Peyer's patch (tissue), 4 donors: ENCODE data around the gene RNF5. TPM values are rescaled to one million over a fixed set of nuclear protein-coding genes. Genes with fewer than 3 reads are reported as not detected.

Experiments
- DNase-seq, 3 donors: peaks; one replicate each; pipeline ENCODE4 v3.0.0-alpha.2; 2017 to 2019
- H3K27ac ChIP-seq, 4 donors: fragments of 200-600 bp; sonication (generic); one replicate each; pipeline ENCODE4 v1.5.1; 2016 to 2019
- H3K27me3 ChIP-seq, 2 donors: fragments of 200-600 bp; sonication (generic); one replicate each; pipeline ENCODE4 v1.5.1; 2019
- H3K36me3 ChIP-seq, 3 donors: fragments of 200-600 bp; sonication (generic); one replicate each; pipeline ENCODE4 v1.5.1; 2016 to 2019
- H3K4me1 ChIP-seq, 4 donors: fragments of 200-600 bp; sonication (generic); one replicate each; pipeline ENCODE4 v1.5.1; 2016 to 2019
- H3K4me3 ChIP-seq, 4 donors: fragments of 200-600 bp; sonication (generic); 1 replicate in 3 of 4; 2 replicates in 1 of 4; pipeline ENCODE4 v1.5.1; 2016 to 2019; ENCODE audit warnings: mild to moderate bottlenecking in 1 of 4
- H3K9me3 ChIP-seq, 4 donors: fragments of 200-600 bp; sonication (generic); one replicate each; pipeline ENCODE4 v1.5.1; 2016 to 2019; ENCODE audit warnings: mild to moderate bottlenecking in 1 of 4
- POLR2A ChIP-seq, 2 donors: fragments of 450-650 bp; IDR thresholded peaks; one replicate each; pipeline ENCODE4 v1.5.1; 2017; ENCODE audit warnings: antibody characterized with exemption in 2 of 2, mild to moderate bottlenecking in 2 of 2, moderate library complexity in 2 of 2
- total RNA-seq, 4 donors: library from RNA; depleted of rRNA; stranded (reverse); fragments of >200 nt; gene quantifications; one replicate each; pipeline ENCODE4 v1.1.0, GENCODE V29; 2016
- TF ChIP-seq, protein P1 (sequence below), 6 experiments: fragments of 450-650 bp in 4 of 6; fragments of 200-600 bp in 2 of 6; sonication (generic) in 1 of 6; IDR thresholded peaks; one replicate each; pipeline ENCODE4 v1.5.1; 2017 to 2019; ENCODE audit warnings: antibody characterized with exemption in 6 of 6, mild to moderate bottlenecking in 3 of 6, moderate library complexity in 1 of 6

Gene RNF5
- total RNA-seq, 4 donors from 2014 or later = 84.2 to 199 (median 115) TPM

DNA sequence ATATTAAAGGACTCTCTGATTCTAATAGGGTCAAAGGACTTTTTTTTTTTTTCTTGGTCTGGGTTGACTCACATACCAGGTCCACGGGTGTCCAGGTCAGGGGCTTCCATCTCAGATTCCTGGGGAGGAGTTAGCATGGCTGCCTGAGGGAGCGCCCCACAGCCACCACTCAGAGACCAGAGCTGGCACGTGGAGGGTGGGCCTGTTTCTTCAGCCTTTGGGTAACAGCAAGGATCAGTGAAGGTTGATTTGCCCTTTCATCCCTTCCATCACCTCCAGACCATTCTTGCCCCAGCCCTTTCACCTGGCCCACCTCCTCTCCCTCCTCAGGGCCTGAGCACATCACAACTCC lies 20.1 kb downstream of the RNF5 start:
- TF ChIP-seq POLR2A (IDR thresholded peaks at IDR 0.05) = no peak
- TF ChIP-seq, protein P1, sequence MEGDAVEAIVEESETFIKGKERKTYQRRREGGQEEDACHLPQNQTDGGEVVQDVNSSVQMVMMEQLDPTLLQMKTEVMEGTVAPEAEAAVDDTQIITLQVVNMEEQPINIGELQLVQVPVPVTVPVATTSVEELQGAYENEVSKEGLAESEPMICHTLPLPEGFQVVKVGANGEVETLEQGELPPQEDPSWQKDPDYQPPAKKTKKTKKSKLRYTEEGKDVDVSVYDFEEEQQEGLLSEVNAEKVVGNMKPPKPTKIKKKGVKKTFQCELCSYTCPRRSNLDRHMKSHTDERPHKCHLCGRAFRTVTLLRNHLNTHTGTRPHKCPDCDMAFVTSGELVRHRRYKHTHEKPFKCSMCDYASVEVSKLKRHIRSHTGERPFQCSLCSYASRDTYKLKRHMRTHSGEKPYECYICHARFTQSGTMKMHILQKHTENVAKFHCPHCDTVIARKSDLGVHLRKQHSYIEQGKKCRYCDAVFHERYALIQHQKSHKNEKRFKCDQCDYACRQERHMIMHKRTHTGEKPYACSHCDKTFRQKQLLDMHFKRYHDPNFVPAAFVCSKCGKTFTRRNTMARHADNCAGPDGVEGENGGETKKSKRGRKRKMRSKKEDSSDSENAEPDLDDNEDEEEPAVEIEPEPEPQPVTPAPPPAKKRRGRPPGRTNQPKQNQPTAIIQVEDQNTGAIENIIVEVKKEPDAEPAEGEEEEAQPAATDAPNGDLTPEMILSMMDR (IDR thresholded peaks at IDR 0.05) = no peak
- H3K4me3 ChIP-seq = no peak overlapping the region
- H3K4me1 ChIP-seq = peaks cover 1 to 17% (median 3%) of the 10 kb centered on the region in 4 donors
- H3K27me3 ChIP-seq = no peaks in the 10 kb centered on the region
- H3K9me3 ChIP-seq = no peaks in the 10 kb centered on the region
- DNase-seq = no peak
- no peaks in the 10 kb centered on the region for H3K36me3 ChIP-seq
- H3K27ac ChIP-seq = no peak overlapping the region

DNA sequence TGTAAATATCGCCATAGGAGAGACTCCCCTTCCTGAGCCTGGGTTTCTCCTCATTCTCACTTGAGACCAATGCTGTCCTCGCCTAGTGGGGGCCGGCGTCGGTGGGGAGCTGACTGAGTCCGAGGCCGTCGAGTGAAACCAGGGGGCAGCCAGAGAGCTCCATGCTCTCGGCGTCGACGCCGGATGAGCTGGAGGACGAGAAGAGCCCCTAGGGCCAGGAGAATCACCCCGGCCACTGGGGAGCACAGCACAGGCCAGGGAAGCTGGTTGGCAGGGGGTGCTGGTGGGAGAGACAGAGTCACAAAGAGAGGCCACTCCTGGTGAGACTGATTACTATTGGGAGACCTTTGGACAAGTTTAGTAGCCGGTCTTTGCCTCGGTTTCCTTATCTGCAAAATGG lies 20.7 kb downstream of the RNF5 start:
- no peak for TF ChIP-seq POLR2A (IDR thresholded peaks at IDR 0.05)
- TF ChIP-seq, protein P1 (IDR thresholded peaks at IDR 0.05) = no peak
- no peaks in the 10 kb centered on the region for H3K36me3 ChIP-seq
- no peak for DNase-seq
- H3K4me3 ChIP-seq = no peak overlapping the region
- H3K9me3 ChIP-seq = no peaks in the 10 kb centered on the region
- peaks cover 0 to 17% (median 2%) of the 10 kb centered on the region in 4 donors for H3K4me1 ChIP-seq
- H3K27ac ChIP-seq = no peak overlapping the region
- H3K27me3 ChIP-seq = no peaks in the 10 kb centered on the region

DNA sequence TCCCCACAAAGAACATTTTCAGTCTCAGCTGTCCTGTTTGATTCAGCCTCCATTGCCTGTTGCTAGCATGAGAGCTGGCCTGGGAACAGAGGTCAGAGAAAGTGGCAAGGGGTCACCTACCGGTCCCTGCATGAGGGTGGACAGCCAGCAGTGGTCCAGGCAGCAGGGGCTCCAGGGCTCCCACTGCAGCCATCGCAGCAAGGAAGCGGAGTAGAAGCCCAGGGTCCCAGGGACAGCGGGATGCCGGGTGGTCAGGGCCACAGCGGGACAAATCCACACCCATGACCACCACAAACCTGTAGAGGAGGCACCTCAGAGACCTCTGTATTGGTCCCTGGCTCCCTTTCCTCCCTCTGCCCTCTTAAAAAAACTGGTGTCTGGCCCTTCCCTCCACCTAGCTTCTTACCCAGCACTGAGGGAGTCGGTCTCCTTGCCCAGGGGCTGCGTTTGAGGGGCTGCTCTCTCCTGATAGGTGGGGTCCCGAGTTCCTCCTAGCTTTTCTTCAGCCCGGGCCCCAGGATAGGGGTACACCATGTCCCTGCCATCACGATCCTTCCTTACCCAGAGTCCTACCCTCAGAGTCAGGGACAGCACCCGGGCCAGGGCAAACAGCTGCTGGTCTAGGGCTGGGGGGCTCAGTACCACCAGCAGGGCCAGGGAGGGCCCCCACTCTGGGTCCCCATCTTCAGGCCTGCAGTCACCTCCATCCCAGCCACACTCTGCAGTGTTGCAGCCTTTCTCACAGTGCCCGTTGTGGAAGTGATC lies 22.7 kb downstream of the RNF5 start:
- no peaks in the 10 kb centered on the region for H3K9me3 ChIP-seq
- no peaks in the 10 kb centered on the region for H3K36me3 ChIP-seq
- no peak for DNase-seq
- no peak overlapping the region for H3K4me3 ChIP-seq
- H3K4me1 ChIP-seq = peaks cover 0 to 10% (median 0%) of the 10 kb centered on the region in 4 donors
- TF ChIP-seq POLR2A (IDR thresholded peaks at IDR 0.05) = no peak
- TF ChIP-seq, protein P1 (IDR thresholded peaks at IDR 0.05) = no peak
- no peaks in the 10 kb centered on the region for H3K27me3 ChIP-seq
- H3K27ac ChIP-seq = no peak overlapping the region

DNA sequence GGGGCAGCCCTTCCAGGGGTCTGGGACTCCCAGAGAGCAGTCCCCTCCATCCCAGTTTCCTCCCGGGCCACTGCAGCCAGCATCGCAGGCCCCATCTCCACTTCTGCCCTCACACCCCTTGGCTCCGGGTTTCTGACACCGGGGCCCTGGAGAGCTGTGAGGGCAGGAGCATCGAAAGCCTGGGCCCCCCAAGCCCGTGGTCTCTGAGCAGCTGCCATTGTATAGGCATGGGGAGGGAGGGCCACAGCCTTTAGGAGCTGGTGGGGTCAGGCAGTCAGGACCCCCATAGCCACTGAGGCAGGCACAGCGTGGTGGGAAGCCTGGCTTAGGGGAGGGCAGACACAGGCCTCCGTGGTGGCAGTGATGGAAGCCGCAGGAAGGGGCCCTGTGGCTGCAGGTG lies 24.0 kb downstream of the RNF5 start:
- Histone ChIP-seq H3K36me3 (no peaks in the 10 kb centered on the region), H3K4me3 (no peak overlapping the region), H3K27me3 (no peaks in the 10 kb centered on the region), H3K9me3 (no peaks in the 10 kb centered on the region), H3K4me1 (peaks cover 0 to 3% (median 0%) of the 10 kb centered on the region in 4 donors), H3K27ac (no peak overlapping the region)
- DNase-seq = no peak
- TF ChIP-seq POLR2A (IDR thresholded peaks at IDR 0.05) = no peak
- TF ChIP-seq, protein P1 (IDR thresholded peaks at IDR 0.05) = no peak

DNA sequence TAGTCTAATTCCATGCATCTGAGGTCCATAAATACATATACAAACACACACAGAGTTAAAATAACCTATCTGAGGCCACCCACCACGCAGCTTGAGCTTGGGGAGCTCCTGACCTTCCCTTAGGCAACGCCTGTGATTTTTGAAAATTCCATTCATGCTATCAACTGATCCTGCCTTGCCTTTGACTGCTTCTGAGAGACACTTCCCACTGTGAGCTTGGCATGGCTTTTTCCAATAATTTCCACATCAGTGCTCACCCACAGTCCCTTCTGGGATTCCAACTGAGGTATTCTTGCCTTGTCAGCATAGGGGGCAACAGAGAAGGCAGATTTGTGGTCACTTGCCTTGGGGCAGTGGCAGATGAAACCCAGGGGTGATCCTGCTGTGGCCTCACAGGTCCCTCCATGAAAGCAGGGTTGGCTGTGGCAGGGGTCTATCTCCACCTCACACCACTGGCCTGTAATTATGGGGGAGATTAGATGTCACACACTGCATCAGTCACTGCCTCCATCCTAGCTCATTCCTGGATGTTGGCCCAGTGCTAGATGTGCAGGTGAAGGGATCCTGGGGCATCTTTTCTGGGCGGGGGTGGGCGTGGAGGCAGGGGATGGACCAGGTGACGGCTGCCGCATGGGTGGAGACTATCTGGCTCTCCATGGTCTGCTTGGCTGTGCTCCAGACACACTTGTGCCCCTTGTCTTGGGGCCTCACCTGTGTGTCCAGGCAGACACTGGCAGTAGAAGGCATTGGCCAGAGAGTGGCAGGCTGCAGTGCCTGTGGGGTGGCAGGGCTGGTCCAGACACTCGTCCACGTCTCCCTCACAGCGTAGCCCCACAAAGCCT lies 25.4 kb downstream of the RNF5 start:
- no peak overlapping the region for H3K4me3 ChIP-seq
- no peaks in the 10 kb centered on the region for H3K9me3 ChIP-seq
- no peak overlapping the region for H3K27ac ChIP-seq
- H3K4me1 ChIP-seq = no peaks in the 10 kb centered on the region
- no peak for DNase-seq
- no peaks in the 10 kb centered on the region for H3K27me3 ChIP-seq
- no peak for TF ChIP-seq POLR2A (IDR thresholded peaks at IDR 0.05)
- TF ChIP-seq, protein P1 (IDR thresholded peaks at IDR 0.05) = no peak
- H3K36me3 ChIP-seq = no peaks in the 10 kb centered on the region
